HG02870 (cell line): ENCODE results near the gene LAMB2.

Source experiments
- ATAC-seq: cut with Tn5 transposase; IDR thresholded peaks from one replicate; pipeline ENCODE4 v1.9.1; 2021; ENCODE audit warnings: mild to moderate bottlenecking, moderate library complexity; ENCODE audit not compliant: unreplicated experiment

LAMB2 gene

GRCh38 chr3:49161808-49162530, 29.1 kb upstream of the LAMB2 start:
- ATAC-seq, result no peak

GRCh38 chr3:49161197-49161596, 28.3 kb upstream of the LAMB2 start:
- no peak for ATAC-seq

- no peak for ATAC-seq
Measured at GRCh38 chr3:49158792-49159191, 25.9 kb upstream of the LAMB2 start.

GRCh38 chr3:49158103-49158709, 25.4 kb upstream of the LAMB2 start:
- no peak for ATAC-seq

- no peak for ATAC-seq
Measured at GRCh38 chr3:49157289-49157688, 24.4 kb upstream of the LAMB2 start.

- no peak for ATAC-seq
Measured at GRCh38 chr3:49153349-49153912, 20.6 kb upstream of the LAMB2 start.

- ATAC-seq, result no peak
Measured at GRCh38 chr3:49151610-49152009, 18.8 kb upstream of the LAMB2 start.

GRCh38 chr3:49148159-49148558, 15.3 kb upstream of the LAMB2 start:
- ATAC-seq, result no peak

GRCh38 chr3:49140080-49140479, 7.2 kb upstream of the LAMB2 start:
- ATAC-seq, result no peak

- no peak for ATAC-seq
Measured at GRCh38 chr3:49135499-49135898, 2.6 kb upstream of the LAMB2 start.

- ATAC-seq, result no peak
Measured at GRCh38 chr3:49134471-49135265, 1.8 kb upstream of the LAMB2 start.

GRCh38 chr3:49133226-49133951, 539 bp upstream of the LAMB2 start:
- ATAC-seq, result no peak

- ATAC-seq, result no peak
Measured at GRCh38 chr3:49132073-49132436, 795 bp downstream of the LAMB2 start.

GRCh38 chr3:49131576-49131975, 1.3 kb downstream of the LAMB2 start:
- ATAC-seq, result no peak

- ATAC-seq, result no peak
Measured at GRCh38 chr3:49131040-49131439, 1.8 kb downstream of the LAMB2 start.

- no peak for ATAC-seq
Measured at GRCh38 chr3:49124991-49125670, 7.7 kb downstream of the LAMB2 start.

- no peak for ATAC-seq
Measured at GRCh38 chr3:49124203-49124602, 8.6 kb downstream of the LAMB2 start.

- no peak for ATAC-seq
Measured at GRCh38 chr3:49123687-49124086, 9.2 kb downstream of the LAMB2 start.

GRCh38 chr3:49122886-49123545, 9.8 kb downstream of the LAMB2 start:
- no peak for ATAC-seq

GRCh38 chr3:49122451-49122850, 10.4 kb downstream of the LAMB2 start:
- no peak for ATAC-seq
